OCI-LY7 (cell line): ENCODE measurements around the gene LSAMP.

Experiments used
- CTCF ChIP-seq: fragments of 200-600 bp; sonication (generic); conservative IDR thresholded peaks from 2 replicates; pipeline ENCODE4 v1.5.1; 2014; ENCODE audit warnings: mild to moderate bottlenecking, antibody characterized with exemption, low read length, moderate library complexity, mixed read lengths
- EZH2phosphoT487 ChIP-seq: fragments of 200-600 bp; sonication (generic); IDR thresholded peaks from 2 replicates; pipeline ENCODE4 v1.6.1; 2018; ENCODE audit warnings: low read depth, borderline replicate concordance, mild to moderate bottlenecking, mixed run types, antibody characterized with exemption, low read length, moderate library complexity, mixed read lengths

- TF ChIP-seq CTCF, result no peak
- no peak for TF ChIP-seq EZH2phosphoT487
These were observed 21.9 kb downstream of the LSAMP start for GRCh38 chr3:116423374-116423773.
